Globus pallidus (tissue), 1 donor: ENCODE measurements around the gene VRK3.

ENCODE experiments used
- DNase-seq: peaks from one replicate; pipeline ENCODE4 v3.0.0-alpha.2; 2015; ENCODE audit warnings: low spot score

The VRK3 gene

DNA sequence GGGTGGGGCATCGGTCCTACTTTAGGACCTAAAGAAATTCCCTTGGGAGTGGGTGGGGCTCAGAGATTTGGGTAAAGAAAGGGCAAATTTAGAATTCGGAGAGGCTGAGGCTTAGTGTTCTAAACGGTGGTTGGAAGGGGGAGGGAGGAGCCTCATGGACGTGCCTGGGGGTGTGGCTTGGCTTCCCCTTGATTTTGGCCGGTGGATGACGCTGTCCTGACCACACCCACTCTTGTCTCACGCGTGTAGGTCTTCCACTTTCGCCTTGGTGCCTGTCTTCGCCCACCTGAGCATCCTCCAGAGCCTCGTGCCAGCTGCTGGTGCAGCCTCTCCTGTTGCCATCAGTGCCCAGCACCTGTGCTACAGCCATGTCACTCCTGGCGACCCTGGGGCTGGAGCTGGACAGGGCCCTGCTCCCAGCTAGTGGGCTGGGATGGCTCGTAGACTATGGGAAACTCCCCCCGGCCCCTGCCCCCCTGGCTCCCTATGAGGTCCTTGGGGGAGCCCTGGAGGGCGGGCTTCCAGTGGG is 94.6 kb downstream of the VRK3 start:
- no peak for DNase-seq

DNA sequence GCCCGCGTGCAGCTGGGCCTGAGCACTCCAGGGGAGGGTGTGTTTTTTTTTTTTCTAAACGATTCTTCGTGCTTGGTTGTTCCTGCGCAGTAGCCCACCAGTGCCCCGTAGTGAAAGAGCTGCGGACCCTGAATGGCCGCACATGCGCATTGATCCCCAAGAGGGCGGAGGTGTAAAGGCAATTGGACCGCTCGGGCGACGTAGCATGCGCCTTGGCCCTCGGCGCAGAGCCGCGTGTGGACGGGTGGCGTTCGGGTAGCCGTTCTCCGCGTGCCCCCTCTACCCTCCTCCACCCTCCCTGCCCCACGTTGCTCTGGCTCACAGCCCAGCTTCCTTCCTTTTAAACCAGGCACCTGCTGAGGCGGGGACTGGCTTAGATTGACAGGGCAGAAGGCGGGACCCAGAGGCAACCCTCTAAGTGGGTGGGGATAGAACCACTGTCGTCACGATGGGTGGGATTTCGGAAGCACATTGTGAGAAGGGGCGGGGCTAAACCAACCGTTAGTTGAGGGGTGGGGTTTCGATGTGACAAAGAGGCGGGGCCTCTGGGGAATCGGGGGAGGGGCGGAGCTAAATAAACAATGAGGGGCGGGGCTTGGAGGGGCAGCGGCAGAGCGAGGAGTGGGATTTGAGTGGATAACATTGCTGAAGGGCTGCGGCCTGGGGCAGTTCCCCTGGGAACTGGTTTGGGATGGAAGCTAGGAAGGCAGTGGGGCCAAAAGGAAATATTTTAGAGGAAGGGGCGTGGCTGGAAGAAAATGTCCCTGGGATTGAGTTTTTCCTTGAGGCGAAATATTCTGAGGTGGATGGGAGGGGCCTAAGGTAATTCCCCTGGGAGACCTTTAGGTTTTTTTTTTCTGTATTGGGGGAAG is 95.3 kb downstream of the VRK3 start:
- DNase-seq: peak; percentile 96

DNA sequence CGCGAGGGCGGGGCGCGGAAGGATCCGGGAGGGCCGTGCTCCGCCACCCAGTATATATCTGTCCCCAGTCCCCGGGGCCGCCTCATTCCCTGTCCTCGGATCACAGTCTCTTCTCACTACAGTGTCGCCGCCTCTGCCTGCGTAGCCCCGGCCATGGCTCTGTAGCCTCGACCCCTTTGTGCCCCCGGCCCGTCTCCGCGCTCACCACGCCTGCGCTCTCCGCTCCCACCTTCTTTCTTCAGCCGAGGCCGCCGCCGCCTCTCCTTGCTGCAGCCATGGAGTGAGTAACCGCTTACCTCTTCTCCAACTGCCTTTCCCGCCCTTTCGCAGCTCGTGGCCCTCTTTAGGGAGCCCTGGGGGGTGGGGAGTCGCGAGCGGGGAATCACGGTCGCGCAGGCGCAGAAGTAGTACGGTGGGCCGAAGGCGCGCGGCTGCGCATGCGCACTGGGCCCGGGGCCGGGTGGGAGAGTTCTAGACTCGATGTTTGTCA is 96.0 kb downstream of the VRK3 start, which contains the start of the genes ATF5 and NUP62:
Gene ATF5 (plus strand): TSS at position 85 of the 490 bp plus-strand sequence. CDS start 1,646 bp downstream, outside the sequence.
Gene NUP62 (minus strand): TSS at position 384 of the 490 bp plus-strand sequence. CDS start 19,697 bp downstream, outside the sequence.
- DNase-seq: peak; percentile 83

DNA sequence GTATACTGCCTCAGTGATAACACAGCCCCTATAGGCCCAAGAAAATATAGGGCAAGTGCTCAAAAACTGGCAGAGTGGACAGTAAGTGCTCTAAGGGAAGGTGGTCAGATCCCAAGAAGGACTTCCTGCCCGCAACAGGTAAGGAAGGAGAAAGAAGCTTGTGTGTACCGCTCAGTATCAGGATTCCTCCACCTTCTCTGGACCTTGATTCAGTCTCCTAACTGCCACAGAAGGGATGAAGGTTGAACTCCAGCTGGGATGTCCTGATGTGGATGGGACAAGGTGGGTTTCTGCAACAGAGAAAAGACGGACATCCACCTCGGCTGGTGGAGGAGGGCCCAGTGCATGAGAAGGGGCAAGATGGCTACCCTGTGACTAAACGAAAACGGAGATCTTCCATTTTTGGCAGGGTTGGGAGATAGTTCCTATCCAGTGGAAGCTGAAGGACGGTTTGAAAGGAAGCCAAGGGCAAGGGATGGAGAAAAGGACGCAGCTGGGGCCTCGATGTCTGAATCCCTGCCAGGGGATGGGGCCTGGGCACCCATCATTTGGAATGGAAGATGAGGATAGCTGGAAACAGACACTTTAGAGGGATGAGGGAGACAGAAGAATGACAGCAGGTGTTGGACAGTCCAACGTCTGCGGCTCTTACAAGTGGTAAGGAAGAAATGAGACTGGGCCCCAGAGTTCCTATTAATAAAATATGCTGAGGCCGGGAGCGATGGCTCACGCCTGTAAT is 97.5 kb downstream of the VRK3 start:
- no peak for DNase-seq

DNA sequence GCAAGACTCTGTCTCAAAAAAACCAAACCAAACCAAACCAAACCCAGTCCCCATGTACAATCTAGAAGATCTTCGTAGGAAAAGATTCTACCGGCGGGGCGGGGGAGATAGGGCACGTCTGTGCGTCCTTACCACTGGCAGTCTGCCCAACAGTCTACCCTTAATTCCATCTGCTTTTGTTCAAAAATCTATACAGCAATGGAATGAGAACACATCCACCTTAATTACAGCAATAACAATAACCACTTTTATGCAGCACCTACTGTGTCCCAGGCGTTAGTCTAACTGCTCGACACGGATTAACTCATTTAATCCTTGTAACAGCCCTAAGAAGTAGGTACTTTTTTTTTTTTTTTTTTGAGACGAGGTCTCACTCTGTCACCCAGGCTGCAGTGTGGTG is 98.7 kb downstream of the VRK3 start:
- no peak for DNase-seq
